Esophagus muscularis mucosa (tissue), 4 donors: Measurements from ENCODE around the gene ILDR1. TPM values are rescaled to one million over a fixed set of nuclear protein-coding genes. Genes with fewer than 3 reads are reported as not detected.
A peak's percentile ranks its signal among the peaks of the same experiment; 100 is the strongest.

ENCODE experiments used
- DNase-seq: peaks from one replicate; pipeline ENCODE4 v3.0.0-alpha.2; 2017; ENCODE audit errors: extremely low spot score
- H3K27ac ChIP-seq, 4 donors: fragments of 200-600 bp; sonication (generic); replicated peaks in 1 of 4; 1 replicate in 3 of 4; 2 replicates in 1 of 4; pipeline ENCODE4 v1.5.1; 2016 to 2019; ENCODE audit warnings: mild to moderate bottlenecking in 1 of 4
- H3K27me3 ChIP-seq, 4 donors: fragments of 200-600 bp; sonication (generic); one replicate each; pipeline versions ENCODE4 v1.5.1 to v1.6.0; 2016 to 2019
- H3K36me3 ChIP-seq, 4 donors: fragments of 200-600 bp; sonication (generic); one replicate each; pipeline ENCODE4 v1.5.1; 2016 to 2019
- H3K4me1 ChIP-seq, 4 donors: fragments of 200-600 bp; sonication (generic); one replicate each; pipeline ENCODE4 v1.5.1; 2016 to 2019
- H3K4me3 ChIP-seq, 4 donors: fragments of 200-600 bp; sonication (generic); 1 replicate in 2 of 4; 2 replicates in 2 of 4; pipeline ENCODE4 v1.5.1; 2016 to 2019; ENCODE audit warnings: mild to moderate bottlenecking in 4 of 4, moderate library complexity in 1 of 4
- H3K9me3 ChIP-seq, 4 donors: fragments of 200-600 bp; sonication (generic); 1 replicate in 3 of 4; 2 replicates in 1 of 4; pipeline ENCODE4 v1.5.1; 2016 to 2019
- EP300 ChIP-seq: sonication (generic); formaldehyde crosslinking; IDR thresholded peaks from one replicate; pipeline ENCODE4 v1.6.1; 2017; ENCODE audit warnings: antibody characterized with exemption
- POLR2A ChIP-seq: fragments of 450-650 bp; IDR thresholded peaks from one replicate; pipeline ENCODE4 v1.6.1; 2017; ENCODE audit warnings: antibody characterized with exemption, moderate library complexity, mild to moderate bottlenecking, low read depth
- POLR2AphosphoS5 ChIP-seq, 2 donors: sonication (generic); formaldehyde crosslinking; IDR thresholded peaks; one replicate each; pipeline ENCODE4 v1.6.1; 2017; ENCODE audit warnings: antibody characterized with exemption in 2 of 2
- WGBS: methylation state at CpG from one replicate; pipeline ENCODE4 v1.1.5; 2018; 5-methylcytosine and 5-hydroxymethylcytosine counted together
- intact Hi-C: fragments of 100-400 bp; cut with DNase I; formaldehyde crosslinking; loops from one replicate; pipeline ENCODE4 v1.15.1; 2023
- total RNA-seq, 4 donors: library from RNA; depleted of rRNA; stranded (reverse); fragments of >200 nt; gene quantifications; one replicate each; pipeline versions ENCODE4 v1.1.0 to v1.2.1, GENCODE V29; 2016
- TF ChIP-seq, protein P1 (sequence below), 3 experiments: fragments of 200-600 bp in 2 of 3; fragments of 450-650 bp in 1 of 3; sonication (generic) in 2 of 3; IDR thresholded peaks; one replicate each; pipeline ENCODE4 v1.5.1; 2017 to 2019; ENCODE audit warnings: antibody characterized with exemption in 3 of 3, mild to moderate bottlenecking in 2 of 3, moderate library complexity in 1 of 3

The ILDR1 gene
- total RNA-seq, 4 donors from 2014 or later, result 0.63 TPM; not detected in 3

DNA sequence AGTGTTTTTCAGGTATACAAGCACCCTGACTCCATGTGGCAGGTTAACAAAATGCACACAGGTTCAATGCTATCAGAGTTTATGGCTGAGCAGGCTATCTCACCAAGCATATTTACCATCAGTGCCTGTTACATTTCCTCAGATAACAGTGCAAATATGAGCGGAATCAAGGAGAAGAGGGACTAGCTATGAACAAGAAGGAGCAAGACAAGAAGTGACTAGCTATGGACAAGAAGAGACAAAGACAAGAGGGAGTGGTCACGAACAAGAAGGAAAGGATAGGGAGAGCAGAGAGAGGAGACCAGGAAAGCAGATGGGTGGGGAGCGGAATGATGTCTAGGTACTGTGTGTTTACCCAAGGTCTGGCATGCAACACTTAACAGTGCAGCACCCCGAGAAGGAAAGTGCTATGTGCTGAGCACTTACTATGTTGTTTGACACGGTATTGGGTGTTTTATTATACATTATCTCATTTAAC lies 8.6 kb downstream of the ILDR1 start:
- Histone ChIP-seq H3K9me3 (no peaks in the 10 kb centered on the region), H3K4me1 (no peaks in the 10 kb centered on the region), H3K36me3 (no peaks in the 10 kb centered on the region), H3K27me3 (no peaks in the 10 kb centered on the region), H3K4me3 (no peak overlapping the region), H3K27ac (no peak overlapping the region)
- WGBS, result 67% methylated on average over 5 of the region's 5 CpGs
- intact Hi-C loops, result no loop called here
- TF ChIP-seq POLR2AphosphoS5 (IDR thresholded peaks at IDR 0.05) (no peak), POLR2A (no peak), EP300 (no peak)
- TF ChIP-seq, protein P1, sequence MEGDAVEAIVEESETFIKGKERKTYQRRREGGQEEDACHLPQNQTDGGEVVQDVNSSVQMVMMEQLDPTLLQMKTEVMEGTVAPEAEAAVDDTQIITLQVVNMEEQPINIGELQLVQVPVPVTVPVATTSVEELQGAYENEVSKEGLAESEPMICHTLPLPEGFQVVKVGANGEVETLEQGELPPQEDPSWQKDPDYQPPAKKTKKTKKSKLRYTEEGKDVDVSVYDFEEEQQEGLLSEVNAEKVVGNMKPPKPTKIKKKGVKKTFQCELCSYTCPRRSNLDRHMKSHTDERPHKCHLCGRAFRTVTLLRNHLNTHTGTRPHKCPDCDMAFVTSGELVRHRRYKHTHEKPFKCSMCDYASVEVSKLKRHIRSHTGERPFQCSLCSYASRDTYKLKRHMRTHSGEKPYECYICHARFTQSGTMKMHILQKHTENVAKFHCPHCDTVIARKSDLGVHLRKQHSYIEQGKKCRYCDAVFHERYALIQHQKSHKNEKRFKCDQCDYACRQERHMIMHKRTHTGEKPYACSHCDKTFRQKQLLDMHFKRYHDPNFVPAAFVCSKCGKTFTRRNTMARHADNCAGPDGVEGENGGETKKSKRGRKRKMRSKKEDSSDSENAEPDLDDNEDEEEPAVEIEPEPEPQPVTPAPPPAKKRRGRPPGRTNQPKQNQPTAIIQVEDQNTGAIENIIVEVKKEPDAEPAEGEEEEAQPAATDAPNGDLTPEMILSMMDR (IDR thresholded peaks at IDR 0.05), result no peak
- DNase-seq, result peak; percentile 82

DNA sequence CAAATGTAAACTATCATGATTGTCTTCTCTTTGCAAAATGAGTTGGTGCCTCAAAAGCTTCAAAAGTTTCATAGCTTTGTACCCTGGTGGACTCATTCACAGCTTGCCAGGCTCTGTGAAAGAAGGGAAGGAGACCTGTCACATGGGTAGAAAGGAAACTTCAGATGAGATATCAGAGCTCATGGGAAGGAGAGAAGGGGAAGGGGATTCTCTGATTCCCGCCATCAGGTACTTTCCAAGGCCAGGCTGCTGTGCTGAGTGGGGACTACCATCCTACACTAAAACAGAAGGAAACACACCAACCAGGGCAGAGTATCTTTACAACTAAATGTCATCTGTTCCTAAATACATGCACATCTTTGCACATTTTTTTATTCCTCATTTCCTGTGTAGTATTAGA lies 9.2 kb downstream of the ILDR1 start:
- H3K4me3 ChIP-seq, result no peak overlapping the region
- no peak overlapping the region for H3K27ac ChIP-seq
- H3K36me3 ChIP-seq, result no peaks in the 10 kb centered on the region
- intact Hi-C loops, result no loop called here
- no peaks in the 10 kb centered on the region for H3K9me3 ChIP-seq
- DNase-seq, result peak; percentile 14
- H3K27me3 ChIP-seq, result no peaks in the 10 kb centered on the region
- WGBS, result 86% methylated on average over 1 of the region's 1 CpG
- no peaks in the 10 kb centered on the region for H3K4me1 ChIP-seq
- no peak for TF ChIP-seq POLR2A
- TF ChIP-seq, protein P1 (IDR thresholded peaks at IDR 0.05), result no peak
- no peak for TF ChIP-seq POLR2AphosphoS5 (IDR thresholded peaks at IDR 0.05)
- no peak for TF ChIP-seq EP300

DNA sequence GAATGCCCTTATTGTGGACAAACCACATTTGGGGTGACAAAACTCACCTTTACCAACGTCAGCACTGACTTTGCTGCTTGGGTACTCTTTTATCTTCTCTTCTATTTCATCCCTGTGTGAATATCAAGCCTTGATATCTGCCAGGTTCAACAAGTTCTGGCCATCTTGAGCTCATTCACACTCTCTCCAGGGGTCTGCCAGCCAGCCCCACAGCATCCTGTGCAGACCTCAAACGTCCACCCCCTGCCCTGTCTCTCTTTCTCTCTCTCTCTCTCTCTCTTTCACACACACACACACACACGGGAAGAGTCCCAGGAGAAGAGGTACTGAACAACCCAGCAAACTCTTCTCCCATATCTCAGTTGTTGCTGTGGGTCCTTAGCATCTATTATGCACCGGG lies 10.7 kb downstream of the ILDR1 start:
- no peaks in the 10 kb centered on the region for H3K27me3 ChIP-seq
- no peaks in the 10 kb centered on the region for H3K9me3 ChIP-seq
- H3K4me1 ChIP-seq, result no peaks in the 10 kb centered on the region
- H3K4me3 ChIP-seq, result no peak overlapping the region
- H3K36me3 ChIP-seq, result no peaks in the 10 kb centered on the region
- intact Hi-C loops, result no loop called here
- DNase-seq, result peak; percentile 75
- H3K27ac ChIP-seq, result no peak overlapping the region
- WGBS, result 34% methylated on average over 4 of the region's 4 CpGs
- TF ChIP-seq POLR2A (no peak), POLR2AphosphoS5 (IDR thresholded peaks at IDR 0.05) (no peak), EP300 (no peak)
- TF ChIP-seq, protein P1 (IDR thresholded peaks at IDR 0.05), result no peak

DNA sequence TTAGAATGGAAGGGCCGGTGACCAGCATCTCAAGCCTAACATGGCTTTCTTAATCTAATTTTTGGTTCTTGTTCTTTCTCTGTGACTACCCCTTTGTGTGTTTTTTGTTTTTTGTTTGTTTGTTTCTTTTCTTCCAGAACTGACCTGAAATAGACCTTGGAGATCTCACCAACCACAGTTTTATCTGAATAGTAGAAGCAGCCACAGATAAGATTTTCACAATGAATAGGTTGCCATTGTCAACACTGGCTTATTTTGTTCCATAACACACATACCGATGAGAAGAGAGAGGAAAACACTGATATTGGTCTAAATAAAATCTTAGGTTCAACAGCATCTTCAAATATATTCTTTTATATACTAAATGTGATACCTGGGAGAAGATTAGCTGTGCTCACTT lies 11.5 kb downstream of the ILDR1 start:
- Histone ChIP-seq H3K36me3 (no peaks in the 10 kb centered on the region), H3K4me1 (no peaks in the 10 kb centered on the region), H3K27me3 (no peaks in the 10 kb centered on the region), H3K27ac (no peak overlapping the region), H3K4me3 (no peak overlapping the region), H3K9me3 (no peaks in the 10 kb centered on the region)
- DNase-seq, result no peak
- TF ChIP-seq EP300 (no peak), POLR2AphosphoS5 (IDR thresholded peaks at IDR 0.05) (no peak), POLR2A (no peak)
- TF ChIP-seq, protein P1 (IDR thresholded peaks at IDR 0.05), result no peak
- intact Hi-C loops, result no loop called here
- 77% methylated on average over 2 of the region's 2 CpGs for WGBS

DNA sequence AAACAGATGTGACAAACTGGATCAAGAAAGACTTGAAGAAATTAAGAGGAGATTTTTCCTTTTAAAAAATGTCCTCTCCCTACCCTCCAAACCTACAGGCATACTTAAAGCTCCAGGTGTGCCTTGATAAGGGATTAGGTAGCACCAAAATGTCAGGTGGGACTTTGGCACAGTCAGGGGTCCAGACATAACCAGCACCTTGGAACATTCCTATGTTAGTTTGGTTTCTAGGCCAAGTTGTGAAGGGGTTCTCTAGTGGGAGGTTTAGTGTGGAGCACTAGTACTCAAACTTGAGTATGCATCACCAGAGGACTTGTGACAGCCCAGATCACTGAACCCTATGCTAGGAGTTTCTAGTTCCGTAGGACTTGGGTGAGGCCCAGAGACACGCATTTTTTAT lies 13.9 kb downstream of the ILDR1 start:
- Histone ChIP-seq H3K36me3 (no peaks in the 10 kb centered on the region), H3K27me3 (no peaks in the 10 kb centered on the region), H3K9me3 (no peaks in the 10 kb centered on the region), H3K4me1 (no peaks in the 10 kb centered on the region), H3K27ac (no peak overlapping the region), H3K4me3 (no peak overlapping the region)
- no peak for TF ChIP-seq POLR2AphosphoS5 (IDR thresholded peaks at IDR 0.05)
- intact Hi-C loops, result no loop called here
- DNase-seq, result peak; percentile 57
- 92% methylated on average over 2 of the region's 2 CpGs for WGBS
